IMR-90 (cell line): ENCODE data around the gene DNTTIP2.

Experiments used
- CEBPB ChIP-seq: IDR thresholded peaks from 2 replicates; pipeline ENCODE4 v1.6.1; 2012; ENCODE audit warnings: low read depth, low read length, improper control_type of control experiment
- FOS ChIP-seq: fragments of 150-350 bp; IDR thresholded peaks from 2 replicates; pipeline ENCODE4 v1.6.1; 2016; ENCODE audit warnings: low read depth, low read length
- MAZ ChIP-seq: IDR thresholded peaks from 2 replicates; pipeline ENCODE4 v1.6.1; 2012; ENCODE audit warnings: low read depth, mild to moderate bottlenecking, low read length, improper control_type of control experiment, moderate library complexity, borderline replicate concordance
- MXI1 ChIP-seq: IDR thresholded peaks from 2 replicates; pipeline ENCODE4 v1.6.1; 2012; ENCODE audit warnings: low read depth, mild to moderate bottlenecking, low read length, moderate library complexity, borderline replicate concordance
- NFE2L2 ChIP-seq: fragments of 150-350 bp; IDR thresholded peaks from 2 replicates; pipeline ENCODE4 v1.6.1; 2016; ENCODE audit warnings: low read depth, mild to moderate bottlenecking, low read length
- POLR2A ChIP-seq: IDR thresholded peaks from 2 replicates; pipeline ENCODE4 v1.6.1; 2012; ENCODE audit warnings: mild to moderate bottlenecking, low read depth, low read length
- SMC3 ChIP-seq: fragments of 150-350 bp; IDR thresholded peaks from 2 replicates; pipeline ENCODE4 v1.6.1; 2016; ENCODE audit warnings: low read depth, mild to moderate bottlenecking, antibody characterized with exemption, low read length, moderate library complexity
- TF ChIP-seq, protein P1 (sequence below): conservative IDR thresholded peaks from 2 replicates; pipeline ENCODE4 v1.5.1; 2012; ENCODE audit warnings: mild to moderate bottlenecking, low read depth, low read length, improper control_type of control experiment

DNA sequence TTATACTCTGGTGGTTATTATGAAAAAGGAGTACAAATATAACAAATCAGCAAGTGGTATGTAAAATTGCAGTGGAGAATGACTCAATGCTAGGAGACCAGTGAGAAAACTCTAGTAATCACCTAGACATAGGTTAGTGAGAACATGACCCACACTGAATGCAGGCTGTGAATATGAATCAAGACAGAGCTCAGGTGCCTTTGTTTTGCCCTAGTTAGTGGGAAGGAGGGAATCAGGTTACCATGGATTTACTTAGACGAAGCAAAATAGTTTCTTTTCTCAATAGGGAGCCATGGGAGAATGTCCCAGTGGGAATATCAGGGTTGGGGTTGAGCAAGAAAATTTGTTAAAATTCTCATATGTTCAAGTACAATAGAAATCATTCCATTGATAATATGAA, 40.8 kb upstream of the DNTTIP2 start:
- TF ChIP-seq, protein P1, sequence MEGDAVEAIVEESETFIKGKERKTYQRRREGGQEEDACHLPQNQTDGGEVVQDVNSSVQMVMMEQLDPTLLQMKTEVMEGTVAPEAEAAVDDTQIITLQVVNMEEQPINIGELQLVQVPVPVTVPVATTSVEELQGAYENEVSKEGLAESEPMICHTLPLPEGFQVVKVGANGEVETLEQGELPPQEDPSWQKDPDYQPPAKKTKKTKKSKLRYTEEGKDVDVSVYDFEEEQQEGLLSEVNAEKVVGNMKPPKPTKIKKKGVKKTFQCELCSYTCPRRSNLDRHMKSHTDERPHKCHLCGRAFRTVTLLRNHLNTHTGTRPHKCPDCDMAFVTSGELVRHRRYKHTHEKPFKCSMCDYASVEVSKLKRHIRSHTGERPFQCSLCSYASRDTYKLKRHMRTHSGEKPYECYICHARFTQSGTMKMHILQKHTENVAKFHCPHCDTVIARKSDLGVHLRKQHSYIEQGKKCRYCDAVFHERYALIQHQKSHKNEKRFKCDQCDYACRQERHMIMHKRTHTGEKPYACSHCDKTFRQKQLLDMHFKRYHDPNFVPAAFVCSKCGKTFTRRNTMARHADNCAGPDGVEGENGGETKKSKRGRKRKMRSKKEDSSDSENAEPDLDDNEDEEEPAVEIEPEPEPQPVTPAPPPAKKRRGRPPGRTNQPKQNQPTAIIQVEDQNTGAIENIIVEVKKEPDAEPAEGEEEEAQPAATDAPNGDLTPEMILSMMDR: no peak
- TF ChIP-seq FOS (no peak), CEBPB (no peak), POLR2A (no peak), MAZ (no peak), SMC3 (no peak), MXI1 (no peak), NFE2L2 (no peak)
